Brain microvascular endothelial cell (primary cell): ENCODE data around the gene GJA10.
"Not testable (repeated sequence)": the region's sequence is repeated elsewhere in the genome, so short reads cannot be mapped to it uniquely, and the experiment has no call there.

Experiments used
- DNase-seq: peaks from one replicate; pipeline ENCODE4 v3.0.0-alpha.2; 2020
- H3K27ac ChIP-seq: fragments of 250-450 bp; sonication (Bioruptor Pico); 2 replicates; pipeline ENCODE4 v1.5.1; 2020; ENCODE audit warnings: mild to moderate bottlenecking, moderate library complexity
- H3K27me3 ChIP-seq: fragments of 250-450 bp; sonication (Bioruptor Pico); replicated peaks from 2 replicates; pipeline ENCODE4 v1.5.1; 2020; ENCODE audit warnings: mild to moderate bottlenecking
- H3K36me3 ChIP-seq: fragments of 250-450 bp; sonication (Bioruptor Pico); replicated peaks from 2 replicates; pipeline ENCODE4 v1.5.1; 2020; ENCODE audit warnings: mild to moderate bottlenecking
- H3K4me3 ChIP-seq: 2 replicates; pipeline ENCODE4 v1.5.1; 2011; ENCODE audit warnings: low read depth, mild to moderate bottlenecking, control low read depth, low read length, moderate library complexity
- in situ Hi-C: cut with HindIII; loops from 2 replicates; pipeline ENCODE4 v1.10.0; 2017; ENCODE audit warnings: low sequenced_read_pairs, low pct_ligation_motif_present
- TF ChIP-seq, protein P1 (sequence below): IDR thresholded peaks from 2 replicates; pipeline ENCODE4 v1.5.1; 2011; ENCODE audit warnings: low read depth, mild to moderate bottlenecking, moderate library complexity, low read length, control low read depth, inconsistent platforms; ENCODE audit errors: missing control alignments

GJA10 gene

DNA sequence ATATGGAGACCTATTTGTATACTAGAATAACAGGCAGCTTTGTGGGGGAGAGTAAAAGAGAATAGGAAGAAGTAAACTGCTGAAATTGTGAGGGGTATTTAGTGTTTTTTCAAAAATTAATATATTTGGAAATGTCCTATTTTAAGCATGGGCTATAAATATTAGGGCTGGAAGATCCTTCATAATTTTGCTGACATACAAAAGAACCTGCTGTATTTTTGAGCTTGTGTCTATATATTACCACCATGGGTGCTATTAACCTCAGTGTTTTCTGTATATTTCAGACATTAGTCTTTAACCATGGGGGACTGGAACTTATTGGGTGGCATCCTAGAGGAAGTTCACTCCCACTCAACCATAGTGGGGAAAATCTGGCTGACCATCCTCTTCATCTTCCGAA lies at the start of gene GJA10:
TSS of gene GJA10 (plus strand) at position 301 of the 400 bp plus-strand sequence. CDS start at position 301, 0 bp downstream.
- Histone ChIP-seq H3K4me3 (no peak within 1 kb of the TSS), H3K27ac (no peak within 1 kb of the TSS), H3K36me3 (no peaks in the 10 kb centered on the region), H3K27me3 (peaks cover 3% of the 10 kb centered on the region)
- TF ChIP-seq, protein P1, sequence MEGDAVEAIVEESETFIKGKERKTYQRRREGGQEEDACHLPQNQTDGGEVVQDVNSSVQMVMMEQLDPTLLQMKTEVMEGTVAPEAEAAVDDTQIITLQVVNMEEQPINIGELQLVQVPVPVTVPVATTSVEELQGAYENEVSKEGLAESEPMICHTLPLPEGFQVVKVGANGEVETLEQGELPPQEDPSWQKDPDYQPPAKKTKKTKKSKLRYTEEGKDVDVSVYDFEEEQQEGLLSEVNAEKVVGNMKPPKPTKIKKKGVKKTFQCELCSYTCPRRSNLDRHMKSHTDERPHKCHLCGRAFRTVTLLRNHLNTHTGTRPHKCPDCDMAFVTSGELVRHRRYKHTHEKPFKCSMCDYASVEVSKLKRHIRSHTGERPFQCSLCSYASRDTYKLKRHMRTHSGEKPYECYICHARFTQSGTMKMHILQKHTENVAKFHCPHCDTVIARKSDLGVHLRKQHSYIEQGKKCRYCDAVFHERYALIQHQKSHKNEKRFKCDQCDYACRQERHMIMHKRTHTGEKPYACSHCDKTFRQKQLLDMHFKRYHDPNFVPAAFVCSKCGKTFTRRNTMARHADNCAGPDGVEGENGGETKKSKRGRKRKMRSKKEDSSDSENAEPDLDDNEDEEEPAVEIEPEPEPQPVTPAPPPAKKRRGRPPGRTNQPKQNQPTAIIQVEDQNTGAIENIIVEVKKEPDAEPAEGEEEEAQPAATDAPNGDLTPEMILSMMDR: no peak
- in situ Hi-C loops: no loop called here
- DNase-seq: no peak

DNA sequence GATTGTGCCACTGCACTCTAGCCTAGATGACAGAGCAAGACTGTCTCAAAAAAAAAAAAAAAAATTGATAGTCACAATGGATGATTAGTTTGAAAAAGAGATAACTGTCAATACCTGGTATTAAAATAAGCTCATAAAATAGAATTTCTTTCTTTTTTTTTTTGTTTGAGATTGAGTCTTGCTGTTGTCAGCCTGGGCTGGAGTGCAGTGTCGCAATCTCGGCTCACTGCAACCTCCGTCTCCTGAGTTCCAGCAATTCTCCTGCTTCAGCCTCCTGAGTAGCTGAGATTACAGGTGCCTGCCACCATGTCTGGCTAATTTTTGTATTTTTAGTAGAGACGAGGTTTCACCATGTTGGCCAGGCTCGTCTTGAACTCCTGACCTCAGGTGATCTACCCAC lies 46.8 kb upstream of the GJA10 start:
- in situ Hi-C loops, H3K4me3 ChIP-seq, DNase-seq, H3K27me3 ChIP-seq, H3K36me3 ChIP-seq, H3K27ac ChIP-seq: not testable (repeated sequence)

DNA sequence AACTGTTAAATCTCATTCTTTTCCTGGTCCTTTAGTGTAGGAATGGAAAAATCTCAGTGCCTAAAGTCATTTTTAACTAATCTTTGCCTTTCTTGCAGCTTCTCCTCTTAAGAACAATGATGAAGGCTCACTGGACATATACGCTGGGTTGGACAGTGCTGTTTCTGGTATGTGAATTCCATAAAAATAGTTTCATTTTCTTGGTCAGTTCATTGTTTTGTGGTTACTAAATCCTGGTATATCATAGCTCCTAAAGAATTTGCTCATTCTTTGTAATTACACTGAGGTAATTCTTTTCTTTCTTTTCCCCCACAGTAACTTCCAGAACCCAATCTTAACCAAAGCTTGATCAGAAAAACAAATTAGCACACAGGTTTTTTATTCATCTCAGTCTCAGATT lies 41.2 kb upstream of the GJA10 start:
- in situ Hi-C loops: no loop called here
- no peak overlapping the region for H3K4me3 ChIP-seq
- peaks cover 17% of the 10 kb centered on the region for H3K36me3 ChIP-seq
- TF ChIP-seq, protein P1: no peak
- DNase-seq: peak; percentile 7
- no peaks in the 10 kb centered on the region for H3K27me3 ChIP-seq
- H3K27ac ChIP-seq: no peak overlapping the region

DNA sequence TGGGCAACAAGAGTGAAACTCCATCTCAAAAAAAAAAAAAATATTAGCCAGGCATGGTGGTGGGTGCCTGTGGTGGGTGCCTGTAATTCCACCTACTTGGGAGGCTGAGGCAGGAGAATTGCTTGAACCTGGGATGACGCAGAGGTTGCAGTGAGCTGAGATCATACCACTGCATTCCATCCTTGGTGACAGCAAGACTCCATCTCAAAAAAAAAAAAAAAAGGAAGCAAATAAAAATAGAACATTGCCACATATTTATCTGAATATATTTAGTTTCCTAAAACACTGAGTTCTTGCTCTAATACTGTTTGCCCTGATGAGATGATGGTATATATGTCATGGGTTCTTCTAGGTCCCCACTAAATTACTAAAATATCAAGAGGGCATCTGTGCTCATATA lies 36.2 kb upstream of the GJA10 start:
- in situ Hi-C loops: no loop called here
- H3K27me3 ChIP-seq: no peaks in the 10 kb centered on the region
- peaks cover 44% of the 10 kb centered on the region for H3K36me3 ChIP-seq
- no peak for DNase-seq
- H3K27ac ChIP-seq: no peak overlapping the region
- TF ChIP-seq, protein P1: no peak
- no peak overlapping the region for H3K4me3 ChIP-seq

DNA sequence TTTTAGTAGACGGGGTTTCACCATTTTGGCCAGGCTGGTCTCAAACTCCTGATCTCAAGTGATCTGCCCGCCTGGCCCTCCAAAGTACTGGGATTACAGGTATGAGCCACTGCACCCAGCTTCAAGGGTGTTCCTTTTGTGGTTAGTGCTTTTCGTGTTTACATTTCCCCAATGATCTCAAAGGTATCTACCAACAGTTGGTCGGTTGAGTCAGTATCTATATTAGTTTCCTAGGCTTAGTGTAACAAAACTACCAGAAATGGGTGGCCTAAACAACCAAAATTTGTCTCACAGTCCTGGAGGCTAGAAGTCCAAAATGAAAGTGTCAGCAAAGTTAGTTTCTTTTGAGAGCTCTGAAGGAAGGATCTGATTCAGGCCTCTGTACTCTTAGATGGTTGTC lies 34.5 kb upstream of the GJA10 start:
- TF ChIP-seq, protein P1: no peak
- Histone ChIP-seq H3K36me3 (peaks cover 43% of the 10 kb centered on the region), H3K27ac (no peak overlapping the region), H3K27me3 (no peaks in the 10 kb centered on the region), H3K4me3 (no peak overlapping the region)
- in situ Hi-C loops: no loop called here
- no peak for DNase-seq

DNA sequence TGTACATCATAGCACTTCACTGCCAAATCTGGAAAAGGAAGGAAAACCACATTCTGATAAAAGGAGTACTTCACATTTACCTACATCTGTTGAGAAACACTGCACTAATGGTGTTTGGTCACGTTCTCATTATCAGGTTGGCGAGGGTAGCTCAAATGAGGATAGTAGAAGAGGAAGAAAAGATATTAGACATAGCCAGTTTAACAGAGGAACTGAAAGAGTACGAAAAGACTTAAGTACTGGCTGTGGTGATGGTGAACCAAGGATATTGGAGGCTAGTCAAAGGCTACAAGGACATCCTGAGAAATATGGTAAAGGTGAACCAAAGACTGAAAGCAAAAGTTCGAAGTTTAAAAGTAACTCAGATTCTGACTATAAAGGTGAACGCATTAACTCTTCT lies 32.0 kb upstream of the GJA10 start:
- no peaks in the 10 kb centered on the region for H3K27me3 ChIP-seq
- TF ChIP-seq, protein P1: no peak
- H3K36me3 ChIP-seq: peaks cover 49% of the 10 kb centered on the region
- no peak overlapping the region for H3K27ac ChIP-seq
- in situ Hi-C loops: no loop called here
- no peak overlapping the region for H3K4me3 ChIP-seq
- no peak for DNase-seq
